Measurements from ENCODE around the gene USF2. TPM values are rescaled to one million over a fixed set of nuclear protein-coding genes. Genes with fewer than 3 reads are reported as not detected.
"Not testable (repeated sequence)": the region's sequence is repeated elsewhere in the genome, so short reads cannot be mapped to it uniquely, and the experiment has no call there.

USF2 gene
- total RNA-seq, 4 donors from 2014 or later = 118 to 169 (median 143) TPM

- no peaks in the 10 kb centered on the region for H3K9me3 ChIP-seq
- H3K4me1 ChIP-seq = no peaks in the 10 kb centered on the region
- H3K27me3 ChIP-seq = peaks cover 0 to 4% (median 0%) of the 10 kb centered on the region in 3 donors
- H3K27ac ChIP-seq = no peak overlapping the region
- DNase-seq (no peak), ATAC-seq (no peak)
- H3K4me3 ChIP-seq = no peak overlapping the region
- H3K36me3 ChIP-seq = no peaks in the 10 kb centered on the region
- in situ Hi-C loops (cut with MboI; ENCODE audit: low sequenced_read_pairs in 4 of 4) (no loop called here), intact Hi-C loops (cut with DNase I; ENCODE audit: low total_unique reads) (no loop called here)
- TF ChIP-seq POLR2A (IDR thresholded peaks at IDR 0.05) (no peak), CTCF (IDR thresholded peaks at IDR 0.05 in 4 of 5, conservative IDR thresholded peaks at IDR 0.05 in 1 of 5) (no peak)
Observed at GRCh38 chr19:35231956-35232645, 36.7 kb upstream of the USF2 start.

GRCh38 chr19:35232912-35233311 lies 35.9 kb upstream of the USF2 start:
- TF ChIP-seq POLR2A (IDR thresholded peaks at IDR 0.05) (no peak), CTCF (IDR thresholded peaks at IDR 0.05 in 4 of 5, conservative IDR thresholded peaks at IDR 0.05 in 1 of 5) (no peak)
- Histone ChIP-seq H3K9me3 (no peaks in the 10 kb centered on the region), H3K4me1 (no peaks in the 10 kb centered on the region), H3K4me3 (no peak overlapping the region), H3K27me3 (peaks cover 0 to 4% (median 0%) of the 10 kb centered on the region in 3 donors), H3K36me3 (no peaks in the 10 kb centered on the region), H3K27ac (no peak overlapping the region)
- intact Hi-C loops (cut with DNase I; ENCODE audit: low total_unique reads) (no loop called here), in situ Hi-C loops (cut with MboI; ENCODE audit: low sequenced_read_pairs in 4 of 4) (no loop called here)
- DNase-seq (no peak), ATAC-seq (no peak)

GRCh38 chr19:35236638-35237400 lies 31.9 kb upstream of the USF2 start:
- no peak for ATAC-seq
- Histone ChIP-seq H3K9me3 (peaks cover 0 to 4% (median 0%) of the 10 kb centered on the region in 3 donors), H3K36me3 (no peaks in the 10 kb centered on the region), H3K27ac (no peak overlapping the region), H3K4me1 (no peaks in the 10 kb centered on the region), H3K27me3 (peaks cover 0 to 15% (median 14%) of the 10 kb centered on the region in 3 donors), H3K4me3 (no peak overlapping the region)
- TF ChIP-seq CTCF (IDR thresholded peaks at IDR 0.05 in 4 of 5, conservative IDR thresholded peaks at IDR 0.05 in 1 of 5) = no peak
- no peak for TF ChIP-seq POLR2A (IDR thresholded peaks at IDR 0.05)
- DNase-seq = no peak
- in situ Hi-C loops (cut with MboI; ENCODE audit: low sequenced_read_pairs in 4 of 4) (no loop called here), intact Hi-C loops (cut with DNase I; ENCODE audit: low total_unique reads) (no loop called here)

- in situ Hi-C loops (cut with MboI; ENCODE audit: low sequenced_read_pairs in 4 of 4); H3K4me3 ChIP-seq; DNase-seq; ATAC-seq; H3K4me1 ChIP-seq; intact Hi-C loops (cut with DNase I; ENCODE audit: low total_unique reads); H3K9me3 ChIP-seq; H3K36me3 ChIP-seq; H3K27ac ChIP-seq: not testable (repeated sequence)
- peaks cover 0 to 19% (median 16%) of the 10 kb centered on the region in 3 donors for H3K27me3 ChIP-seq
Observed at GRCh38 chr19:35239597-35239996, 29.2 kb upstream of the USF2 start.

GRCh38 chr19:35240327-35240726 lies 28.4 kb upstream of the USF2 start:
- ATAC-seq (no peak), DNase-seq (no peak)
- Histone ChIP-seq H3K9me3 (peaks cover 0 to 9% (median 0%) of the 10 kb centered on the region in 3 donors), H3K27me3 (peaks cover 0 to 19% (median 16%) of the 10 kb centered on the region in 3 donors), H3K36me3 (no peaks in the 10 kb centered on the region), H3K4me1 (no peaks in the 10 kb centered on the region), H3K4me3 (no peak overlapping the region), H3K27ac (no peak overlapping the region)
- in situ Hi-C loops (cut with MboI; ENCODE audit: low sequenced_read_pairs in 4 of 4) = no loop called here
- TF ChIP-seq POLR2A (IDR thresholded peaks at IDR 0.05) (no peak), CTCF (IDR thresholded peaks at IDR 0.05 in 4 of 5, conservative IDR thresholded peaks at IDR 0.05 in 1 of 5) (no peak)
- intact Hi-C loops (cut with DNase I; ENCODE audit: low total_unique reads) = no loop called here

All from gastrocnemius medialis (tissue), 4 donors.